ENCODE results near the gene PLCH1. TPM values are rescaled to one million over a fixed set of nuclear protein-coding genes. Genes with fewer than 3 reads are reported as not detected.

Gene PLCH1
- total RNA-seq, 1 experiment from 2014 or later = 3.8 TPM

- H3K27ac ChIP-seq (ENCODE audit: low read depth, low read length) = no peak overlapping the region
- DNase-seq (ENCODE audit: low read depth, low spot score) (no peak), ATAC-seq (no peak)
- TF ChIP-seq TCF7L2 (IDR thresholded peaks at IDR 0.05; ENCODE audit: borderline replicate concordance, extremely low read depth, insufficient read depth, insufficient read length) (no peak), CBX3 (IDR thresholded peaks at IDR 0.05; ENCODE audit: low read depth) (no peak), POLR2A (IDR thresholded peaks at IDR 0.05; ENCODE audit: borderline replicate concordance, extremely low read depth, insufficient read depth, insufficient read length) (no peak), RAD21 (IDR thresholded peaks at IDR 0.05; ENCODE audit: low read depth) (no peak), SP1 (IDR thresholded peaks at IDR 0.05; ENCODE audit: low read depth) (no peak), EGR1 (IDR thresholded peaks at IDR 0.05; ENCODE audit: low read depth) (no peak)
- TF ChIP-seq, protein P1, sequence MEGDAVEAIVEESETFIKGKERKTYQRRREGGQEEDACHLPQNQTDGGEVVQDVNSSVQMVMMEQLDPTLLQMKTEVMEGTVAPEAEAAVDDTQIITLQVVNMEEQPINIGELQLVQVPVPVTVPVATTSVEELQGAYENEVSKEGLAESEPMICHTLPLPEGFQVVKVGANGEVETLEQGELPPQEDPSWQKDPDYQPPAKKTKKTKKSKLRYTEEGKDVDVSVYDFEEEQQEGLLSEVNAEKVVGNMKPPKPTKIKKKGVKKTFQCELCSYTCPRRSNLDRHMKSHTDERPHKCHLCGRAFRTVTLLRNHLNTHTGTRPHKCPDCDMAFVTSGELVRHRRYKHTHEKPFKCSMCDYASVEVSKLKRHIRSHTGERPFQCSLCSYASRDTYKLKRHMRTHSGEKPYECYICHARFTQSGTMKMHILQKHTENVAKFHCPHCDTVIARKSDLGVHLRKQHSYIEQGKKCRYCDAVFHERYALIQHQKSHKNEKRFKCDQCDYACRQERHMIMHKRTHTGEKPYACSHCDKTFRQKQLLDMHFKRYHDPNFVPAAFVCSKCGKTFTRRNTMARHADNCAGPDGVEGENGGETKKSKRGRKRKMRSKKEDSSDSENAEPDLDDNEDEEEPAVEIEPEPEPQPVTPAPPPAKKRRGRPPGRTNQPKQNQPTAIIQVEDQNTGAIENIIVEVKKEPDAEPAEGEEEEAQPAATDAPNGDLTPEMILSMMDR (IDR thresholded peaks at IDR 0.05 in 2 of 3, conservative IDR thresholded peaks at IDR 0.05 in 1 of 3; ENCODE audit: borderline replicate concordance in 1 of 3, insufficient read depth in 1 of 3, low read depth in 2 of 3, low read length in 2 of 3) = no peak
- TF ChIP-seq, protein P2, sequence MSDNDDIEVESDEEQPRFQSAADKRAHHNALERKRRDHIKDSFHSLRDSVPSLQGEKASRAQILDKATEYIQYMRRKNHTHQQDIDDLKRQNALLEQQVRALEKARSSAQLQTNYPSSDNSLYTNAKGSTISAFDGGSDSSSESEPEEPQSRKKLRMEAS (IDR thresholded peaks at IDR 0.05) = no peak
- H3K9ac ChIP-seq (ENCODE audit: low read length) = no peak overlapping the region
- H3K27me3 ChIP-seq (ENCODE audit: insufficient read depth, low read length) = no peaks in the 10 kb centered on the region
- RAD21 ChIA-PET (ENCODE audit: low non-redundant PET in 1 of 2, low total read pairs in 2 of 2, uncharacterized antibody in 2 of 2, unreplicated experiment in 2 of 2) = no interaction called here
- no peak overlapping the region for H3K4me3 ChIP-seq (replicated peaks in 1 of 2; ENCODE audit: low read depth in 1 of 2, low read length in 2 of 2)
- H3K79me2 ChIP-seq (ENCODE audit: insufficient read depth, low read length) = no peaks in the 10 kb centered on the region
- no peak overlapping the region for H2AFZ ChIP-seq (ENCODE audit: low read depth, low read length, poor library complexity, severe bottlenecking)
- no peak overlapping the region for H3K4me2 ChIP-seq (ENCODE audit: low read length)
- CTCF ChIA-PET = no interaction called here
- no peaks in the 10 kb centered on the region for H3K9me3 ChIP-seq (ENCODE audit: control insufficient read depth in 1 of 2, insufficient read depth in 1 of 2, low read depth in 1 of 2, low read length in 2 of 2)
- no TSS peak for BruUV-seq (replicated peaks)
- POLR2A ChIA-PET = no interaction called here
- H3K9me2 ChIP-seq (ENCODE audit: insufficient read depth) = no peaks in the 10 kb centered on the region
- no peaks in the 10 kb centered on the region for H4K20me1 ChIP-seq (ENCODE audit: insufficient read depth)
- peaks cover 12 to 15% of the 10 kb centered on the region in 2 experiments for H3K4me1 ChIP-seq (ENCODE audit: control insufficient read depth in 1 of 2, insufficient read depth in 2 of 2, low read length in 2 of 2)
- intact Hi-C loops (cut with micrococcal nuclease) = no loop called here
- no peaks in the 10 kb centered on the region for H3K36me3 ChIP-seq (ENCODE audit: control insufficient read depth in 1 of 2, insufficient read depth in 2 of 2, low read length in 2 of 2)
These were observed 81.2 kb downstream of the PLCH1 start for GRCh38 chr3:155663467-155664212.
